Measurements from ENCODE around the gene POMT2. TPM values are rescaled to one million over a fixed set of nuclear protein-coding genes. Genes with fewer than 3 reads are reported as not detected.
A peak's percentile ranks its signal among the peaks of the same experiment; 100 is the strongest.

Gene POMT2
- total RNA-seq, 1 donor from 2014 or later: 51.5 TPM

GRCh38 chr14:77301103-77301502 lies 19.6 kb downstream of the POMT2 start:
- Mint-ChIP-seq H3K27ac (no peak overlapping the region), H3K27me3 (no peaks in the 10 kb centered on the region), H3K4me3 (no peak overlapping the region), H3K4me1 (ENCODE audit: unreplicated experiment) (peaks cover 6% of the 10 kb centered on the region), H3K9me3 (no peaks in the 10 kb centered on the region), H3K36me3 (peaks cover 5% of the 10 kb centered on the region)
- TF ChIP-seq CTCF (conservative IDR thresholded peaks at IDR 0.05): peak; percentile 86
- no peak for DNase-seq (ENCODE audit: extremely low spot score, unreplicated experiment)

GRCh38 chr14:77299771-77300170 lies 20.9 kb downstream of the POMT2 start:
- no peak overlapping the region for H3K27ac Mint-ChIP-seq
- TF ChIP-seq CTCF (conservative IDR thresholded peaks at IDR 0.05): no peak
- no peak for DNase-seq (ENCODE audit: extremely low spot score, unreplicated experiment)
- peaks cover 5% of the 10 kb centered on the region for H3K4me1 Mint-ChIP-seq (ENCODE audit: unreplicated experiment)
- no peaks in the 10 kb centered on the region for H3K9me3 Mint-ChIP-seq
- no peaks in the 10 kb centered on the region for H3K27me3 Mint-ChIP-seq
- no peak overlapping the region for H3K4me3 Mint-ChIP-seq
- peaks cover 6% of the 10 kb centered on the region for H3K36me3 Mint-ChIP-seq

- no peak for TF ChIP-seq CTCF (conservative IDR thresholded peaks at IDR 0.05)
- no peak for DNase-seq (ENCODE audit: extremely low spot score, unreplicated experiment)
- no peak overlapping the region for H3K4me3 Mint-ChIP-seq
- H3K9me3 Mint-ChIP-seq: no peaks in the 10 kb centered on the region
- no peaks in the 10 kb centered on the region for H3K27me3 Mint-ChIP-seq
- no peaks in the 10 kb centered on the region for H3K4me1 Mint-ChIP-seq (ENCODE audit: unreplicated experiment)
- H3K36me3 Mint-ChIP-seq: peaks cover 14% of the 10 kb centered on the region
- no peak overlapping the region for H3K27ac Mint-ChIP-seq
Measured at GRCh38 chr14:77296906-77297305, 23.8 kb downstream of the POMT2 start.

- Mint-ChIP-seq H3K9me3 (no peaks in the 10 kb centered on the region), H3K36me3 (peaks cover 14% of the 10 kb centered on the region), H3K4me1 (ENCODE audit: unreplicated experiment) (no peaks in the 10 kb centered on the region), H3K4me3 (no peak overlapping the region), H3K27ac (no peak overlapping the region), H3K27me3 (no peaks in the 10 kb centered on the region)
- no peak for TF ChIP-seq CTCF (conservative IDR thresholded peaks at IDR 0.05)
- no peak for DNase-seq (ENCODE audit: extremely low spot score, unreplicated experiment)
Measured at GRCh38 chr14:77296155-77296554, 24.5 kb downstream of the POMT2 start.

GRCh38 chr14:77290705-77291104 lies 30.0 kb downstream of the POMT2 start:
- no peak for DNase-seq (ENCODE audit: extremely low spot score, unreplicated experiment)
- no peak overlapping the region for H3K4me3 Mint-ChIP-seq
- H3K4me1 Mint-ChIP-seq (ENCODE audit: unreplicated experiment): no peaks in the 10 kb centered on the region

More at GRCh38 chr14:77290705-77291104, 30.0 kb downstream of the POMT2 start:
- Mint-ChIP-seq H3K27me3 (no peaks in the 10 kb centered on the region), H3K36me3 (peaks cover 26% of the 10 kb centered on the region), H3K9me3 (no peaks in the 10 kb centered on the region), H3K27ac (no peak overlapping the region)
- TF ChIP-seq CTCF (conservative IDR thresholded peaks at IDR 0.05): peak; percentile 40
